K562 treated with DMSO at 1 percent for 24 hours (cell line): ENCODE measurements around the gene MS4A15. TPM values are rescaled to one million over a fixed set of nuclear protein-coding genes. Genes with fewer than 3 reads are reported as not detected.

Source experiments
- total RNA-seq: library from RNA; unstranded; fragments of 300-600 nt; gene quantifications from 2 replicates; pipeline ENCODE4 v1.2.3, GENCODE V29; 2022; ENCODE audit warnings: low read depth; ENCODE audit not compliant: insufficient read depth

Gene MS4A15, protein sequence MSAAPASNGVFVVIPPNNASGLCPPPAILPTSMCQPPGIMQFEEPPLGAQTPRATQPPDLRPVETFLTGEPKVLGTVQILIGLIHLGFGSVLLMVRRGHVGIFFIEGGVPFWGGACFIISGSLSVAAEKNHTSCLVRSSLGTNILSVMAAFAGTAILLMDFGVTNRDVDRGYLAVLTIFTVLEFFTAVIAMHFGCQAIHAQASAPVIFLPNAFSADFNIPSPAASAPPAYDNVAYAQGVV
- not detected in 2 replicates for total RNA-seq

GRCh38 chr11:60756307-60757032, at the start of gene MS4A15:
Gene MS4A15, plus strand, starts transcription at chr11:60756867. Its CDS starts 6,867 bp downstream, at chr11:60763734.

DNA sequence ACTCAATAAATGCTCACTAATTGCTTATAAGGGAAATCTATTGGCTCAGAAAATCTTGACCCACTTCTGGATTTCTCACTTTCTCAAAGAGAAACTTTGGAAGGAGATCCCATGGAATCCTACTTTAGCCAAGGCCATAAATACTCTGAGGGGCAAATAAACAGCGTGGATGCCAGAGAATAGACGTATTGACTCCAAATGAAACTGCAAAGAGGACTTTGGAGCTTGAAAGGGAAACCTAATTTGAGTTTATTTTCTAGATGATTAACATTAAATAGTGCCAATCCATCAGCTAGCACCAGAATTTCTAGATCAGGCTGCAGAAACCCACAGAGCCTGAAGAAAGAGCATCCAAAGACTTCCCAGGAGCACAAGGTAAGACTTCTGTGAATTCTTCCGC, 32.2 kb upstream of the MS4A15 start, which contains the start of gene MS4A18:
Gene MS4A18, plus strand, starts transcription at position 301 of the 400 bp plus-strand sequence.

GRCh38 chr11:60785136-60785535, 28.5 kb downstream of the MS4A15 start, which contains the start of gene MS4A10:
Gene MS4A10, plus strand, starts transcription at chr11:60785333. Its CDS starts 5,003 bp downstream, at chr11:60790336.

Other genes starting within 250 kb of the MS4A15 start
- not detected in 2 replicates for gene MS4A13, start 241.5 kb upstream of the MS4A15 start, total RNA-seq
- gene MS4A8, start 57.3 kb upstream of the MS4A15 start, total RNA-seq: not detected in 2 replicates
- gene MS4A18, start 32.1 kb upstream of the MS4A15 start, total RNA-seq: not detected in 2 replicates
- gene MS4A10, start 28.5 kb downstream of the MS4A15 start, total RNA-seq: not detected in 2 replicates
- gene CCDC86, start 85.2 kb downstream of the MS4A15 start, total RNA-seq: 36.5 and 39.2 TPM in 2 replicates
- 7.4 and 11.7 TPM in 2 replicates for gene PTGDR2, start 99.1 kb downstream of the MS4A15 start, total RNA-seq
- not detected in 2 replicates for gene ZP1, start 110.7 kb downstream of the MS4A15 start, total RNA-seq
- 149 and 150 TPM in 2 replicates for gene PRPF19, start 149.7 kb downstream of the MS4A15 start, total RNA-seq
- gene TMEM109, start 157.3 kb downstream of the MS4A15 start, total RNA-seq: 57.3 and 61.1 TPM in 2 replicates
- 0.78 and 6.6 TPM in 2 replicates for gene TMEM132A, start 167.6 kb downstream of the MS4A15 start, total RNA-seq
- gene SLC15A3, start 195.3 kb downstream of the MS4A15 start, total RNA-seq: 0.46 and 1.2 TPM in 2 replicates
- gene CD6, start 214.8 kb downstream of the MS4A15 start, total RNA-seq: not detected in 2 replicates